Measurements from ENCODE around the gene KIAA1217.

DNA sequence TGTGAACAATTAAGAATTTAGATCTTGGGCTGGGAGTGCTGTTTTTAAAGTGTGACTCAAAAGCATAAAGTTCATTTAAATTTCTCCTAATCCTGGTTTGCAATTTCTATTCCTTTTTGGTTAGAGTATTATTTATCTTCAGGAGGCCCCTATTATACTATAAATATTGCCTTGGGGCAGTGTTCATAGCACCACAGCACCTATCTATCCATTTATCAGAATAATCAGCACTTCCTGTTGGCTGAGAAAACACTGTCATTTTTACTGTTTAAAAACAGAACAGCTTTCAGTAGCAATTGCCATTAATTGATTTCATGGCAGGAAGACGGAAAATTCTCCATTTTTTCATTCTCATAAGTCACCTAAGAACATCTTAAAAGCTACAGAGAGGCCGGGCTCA is 111.4 kb downstream of the KIAA1217 start:
- TF ChIP-seq CTCF (conservative IDR thresholded peaks at IDR 0.05) (no peak), ZFX (IDR thresholded peaks at IDR 0.05) (no peak)
